Esophagus squamous epithelium (tissue), 5 donors: ENCODE measurements around the gene HOXA10. TPM values are rescaled to one million over a fixed set of nuclear protein-coding genes. Genes with fewer than 3 reads are reported as not detected.

Source experiments
- DNase-seq: peaks from one replicate; lab custom pipeline; 2025; lab: John Stamatoyannopoulos, UW
- H3K27ac ChIP-seq, 4 donors: fragments of 200-600 bp; sonication (generic); one replicate each; pipeline ENCODE4 v1.5.1; 2016 to 2019; ENCODE audit warnings: mild to moderate bottlenecking in 1 of 4
- H3K27me3 ChIP-seq, 4 donors: fragments of 200-600 bp; sonication (generic); 1 replicate in 3 of 4; 2 replicates in 1 of 4; pipeline versions ENCODE4 v1.5.1 to v1.6.0; 2017 to 2021; ENCODE audit warnings: antibody characterized with exemption in 1 of 4
- H3K36me3 ChIP-seq, 3 donors: fragments of 200-600 bp; sonication (generic); one replicate each; pipeline ENCODE4 v1.5.1; 2016 to 2019
- H3K4me1 ChIP-seq, 3 donors: fragments of 200-600 bp; sonication (generic); one replicate each; pipeline ENCODE4 v1.5.1; 2017 to 2019
- H3K4me3 ChIP-seq, 4 donors: fragments of 200-600 bp; sonication (generic); 1 replicate in 3 of 4; 2 replicates in 1 of 4; pipeline ENCODE4 v1.5.1; 2016 to 2019; ENCODE audit warnings: mild to moderate bottlenecking in 2 of 4, moderate library complexity in 1 of 4
- H3K9me3 ChIP-seq, 3 donors: fragments of 200-600 bp; sonication (generic); one replicate each; pipeline ENCODE4 v1.5.1; 2016 to 2019
- CTCF ChIP-seq, 6 experiments: fragments of 450-650 bp in 4 of 6; fragments of 200-600 bp in 2 of 6; sonication (generic) in 2 of 6; IDR thresholded peaks; one replicate each; pipeline ENCODE4 v1.5.1; 2016 to 2019; ENCODE audit warnings: antibody characterized with exemption in 6 of 6, mild to moderate bottlenecking in 4 of 6, moderate library complexity in 4 of 6
- POLR2A ChIP-seq, 4 donors: fragments of 450-650 bp; IDR thresholded peaks; one replicate each; pipeline ENCODE4 v1.6.1; 2017; ENCODE audit warnings: antibody characterized with exemption in 4 of 4, mild to moderate bottlenecking in 4 of 4, moderate library complexity in 3 of 4
- WGBS, 2 donors: methylation state at CpG; one replicate each; pipeline ENCODE4 v1.1.5; 2018; 5-methylcytosine and 5-hydroxymethylcytosine counted together
- intact Hi-C: fragments of 100-400 bp; cut with DNase I; formaldehyde crosslinking; loops from one replicate; pipeline ENCODE4 v1.15.0; 2022
- total RNA-seq, 4 donors: library from RNA; depleted of rRNA; stranded (reverse); fragments of >200 nt; gene quantifications; one replicate each; pipeline ENCODE4 v1.1.0, GENCODE V29; 2016
- donor health status: DM: yes; HTN: yes; CAD: no.

Gene HOXA10
- total RNA-seq, 4 donors from 2014 or later: not detected

- peaks cover 21 to 65% (median 32%) of the 10 kb centered on the region in 3 donors for H3K4me1 ChIP-seq
- TF ChIP-seq POLR2A (IDR thresholded peaks at IDR 0.05) (no peak), CTCF (IDR thresholded peaks at IDR 0.05) (no peak)
- DNase-seq: no peak
- H3K9me3 ChIP-seq: no peaks in the 10 kb centered on the region
- intact Hi-C loops: loop anchor here (5.0 to 10.0 kb wide), 2 partner anchors 790 to 1312 kb away; no protein-coding TSS in a partner anchor
- WGBS, 2 donors: 22 to 38% methylated on average over 29 to 38 of the region's 50 CpGs
- H3K4me3 ChIP-seq: peak overlapping the region in 2 of 4 donors; percentile 41 to 51
- H3K27ac ChIP-seq: no peak overlapping the region
- no peaks in the 10 kb centered on the region for H3K36me3 ChIP-seq
- H3K27me3 ChIP-seq: peaks cover 49 to 100% (median 77%) of the 10 kb centered on the region in 4 donors
Measured at GRCh38 chr7:27166531-27167505, 7.3 kb downstream of the HOXA10 start.

GRCh38 chr7:27165996-27166530, 8.1 kb downstream of the HOXA10 start:
- intact Hi-C loops: loop anchor here (5.0 to 10.0 kb wide), 2 partner anchors 789 to 1311 kb away; no protein-coding TSS in a partner anchor
- Histone ChIP-seq H3K4me3 (peak overlapping the region in 3 of 4 donors; percentile 7 to 51 (median 41)), H3K9me3 (no peaks in the 10 kb centered on the region), H3K27ac (no peak overlapping the region), H3K4me1 (peaks cover 21 to 65% (median 37%) of the 10 kb centered on the region in 3 donors), H3K36me3 (no peaks in the 10 kb centered on the region), H3K27me3 (peaks cover 43 to 100% (median 73%) of the 10 kb centered on the region in 4 donors)
- no peak for TF ChIP-seq CTCF (IDR thresholded peaks at IDR 0.05)
- no peak for TF ChIP-seq POLR2A (IDR thresholded peaks at IDR 0.05)
- 20 to 23% methylated on average over 8 to 11 of the region's 46 CpGs for WGBS, 2 donors
- no peak for DNase-seq

- peaks cover 37 to 99% (median 69%) of the 10 kb centered on the region in 4 donors for H3K27me3 ChIP-seq
- WGBS, 2 donors: 12 to 16% methylated on average over 25 to 42 of the region's 82 CpGs
- no peak for DNase-seq
- H3K4me1 ChIP-seq: peaks cover 28 to 71% (median 44%) of the 10 kb centered on the region in 3 donors
- intact Hi-C loops: loop anchor here (5.0 to 10.0 kb wide), 2 partner anchors 788 to 1311 kb away; no protein-coding TSS in a partner anchor
- TF ChIP-seq CTCF (IDR thresholded peaks at IDR 0.05): no peak
- TF ChIP-seq POLR2A (IDR thresholded peaks at IDR 0.05): peak in 1 of 4 donors; percentile 4
- H3K36me3 ChIP-seq: no peaks in the 10 kb centered on the region
- H3K9me3 ChIP-seq: no peaks in the 10 kb centered on the region
- peak within 1 kb of the TSS; percentile 8 to 51 (median 26) for H3K4me3 ChIP-seq
- peak within 1 kb of the TSS in 1 of 4 donors; percentile 21 for H3K27ac ChIP-seq
Measured at GRCh38 chr7:27165089-27165995, 8.8 kb downstream of the HOXA10 start, which contains the start of gene HOXA9. Gene HOXA9, minus strand, starts transcription at chr7:27165537. Its CDS starts 80 bp downstream, at chr7:27165457.

- H3K27me3 ChIP-seq: peaks cover 29 to 99% (median 68%) of the 10 kb centered on the region in 4 donors
- WGBS, 2 donors: 0 to 16% methylated on average over 2 to 20 of the region's 47 CpGs
Measured at GRCh38 chr7:27164367-27165088, 9.6 kb downstream of the HOXA10 start.

More at GRCh38 chr7:27164367-27165088, 9.6 kb downstream of the HOXA10 start:
- intact Hi-C loops: loop anchor here (5.0 to 10.0 kb wide), 2 partner anchors 787 to 1310 kb away; no protein-coding TSS in a partner anchor
- TF ChIP-seq POLR2A (IDR thresholded peaks at IDR 0.05) (no peak), CTCF (IDR thresholded peaks at IDR 0.05) (no peak)
- no peak for DNase-seq
- H3K4me1 ChIP-seq: peaks cover 25 to 69% (median 45%) of the 10 kb centered on the region in 3 donors
- no peaks in the 10 kb centered on the region for H3K36me3 ChIP-seq
- H3K9me3 ChIP-seq: no peaks in the 10 kb centered on the region
- peak overlapping the region; percentile 8 to 51 (median 26) for H3K4me3 ChIP-seq
- H3K27ac ChIP-seq: peak overlapping the region in 1 of 4 donors; percentile 21
